Placental pericyte (primary cell): ENCODE results near the gene UCN. TPM values are rescaled to one million over a fixed set of nuclear protein-coding genes. Genes with fewer than 3 reads are reported as not detected.

Experiments
- total RNA-seq: library from RNA; depleted of rRNA; stranded (reverse); fragments of >200 nt; gene quantifications from 2 replicates; pipeline ENCODE4 v1.2.3, GENCODE V29; 2012

UCN gene
- 0.86 and 1.1 TPM in 2 replicates for total RNA-seq

GRCh38 chr2:27308359-27308881 is at the start of gene UCN:
Gene UCN, minus strand, starts transcription at chr2:27308445. Its CDS starts 550 bp downstream, at chr2:27307895.

GRCh38 chr2:27356382-27357181 is 48.3 kb upstream of the UCN start, which contains the start of gene GTF3C2:
Gene GTF3C2, minus strand, starts transcription at chr2:27356764. Its CDS starts 13,210 bp downstream, at chr2:27343554.

GRCh38 chr2:27322766-27323595 is 14.7 kb upstream of the UCN start, which contains the start of gene MPV17:
Gene MPV17, minus strand, starts transcription at chr2:27323097. Its CDS starts 580 bp downstream, at chr2:27322517.

GRCh38 chr2:27281855-27282559 is 26.2 kb downstream of the UCN start, which contains the start of gene TRIM54:
Gene TRIM54, plus strand, starts transcription at chr2:27282429. Its CDS starts 303 bp downstream, at chr2:27282732.

GRCh38 chr2:27275211-27276150 is 32.8 kb downstream of the UCN start, which contains the start of gene DNAJC5G:
Gene DNAJC5G, plus strand, starts transcription at chr2:27275433. Its CDS starts 1,296 bp downstream, at chr2:27276729.

GRCh38 chr2:27262379-27263286 is 45.6 kb downstream of the UCN start, which contains the start of gene SLC30A3:
Gene SLC30A3, minus strand, starts transcription at chr2:27263047. Its CDS starts 141 bp downstream, at chr2:27262906.

Other genes starting within 250 kb of the UCN start
- gene OST4, start 236.8 kb downstream of the UCN start, total RNA-seq: 124 and 174 TPM in 2 replicates
- gene EMILIN1, start 229.8 kb downstream of the UCN start, total RNA-seq: 189 and 203 TPM in 2 replicates
- 0.22 and 1.3 TPM in 2 replicates for gene KHK, start 221.7 kb downstream of the UCN start, total RNA-seq
- 0.88 TPM in 1 of 2 replicates, not detected in the other for gene CGREF1, start 189.3 kb downstream of the UCN start, total RNA-seq
- not detected in 2 replicates for gene ABHD1, start 184.6 kb downstream of the UCN start, total RNA-seq
- 76.7 and 108 TPM in 2 replicates for gene PREB, start 173.8 kb downstream of the UCN start, total RNA-seq
- not detected in 2 replicates for gene PRR30, start 169.0 kb downstream of the UCN start, total RNA-seq
- not detected in 2 replicates for gene TCF23, start 159.4 kb downstream of the UCN start, total RNA-seq
- 143 and 170 TPM in 2 replicates for gene ATRAID, start 96.4 kb downstream of the UCN start, total RNA-seq
- gene SLC5A6, start 96.2 kb downstream of the UCN start, total RNA-seq: 39.6 and 59.4 TPM in 2 replicates
- 34.4 and 72.2 TPM in 2 replicates for gene CAD, start 91.1 kb downstream of the UCN start, total RNA-seq
- 0.14 TPM in 1 of 2 replicates, not detected in the other for gene SLC30A3, start 45.4 kb downstream of the UCN start, total RNA-seq
- not detected in 2 replicates for gene DNAJC5G, start 33.0 kb downstream of the UCN start, total RNA-seq
- gene TRIM54, start 26.0 kb downstream of the UCN start, total RNA-seq: not detected in 2 replicates
- 64.8 and 67.7 TPM in 2 replicates for gene MPV17, start 14.7 kb upstream of the UCN start, total RNA-seq
- 31.7 and 63.6 TPM in 2 replicates for gene GTF3C2, start 48.3 kb upstream of the UCN start, total RNA-seq
- 29.1 and 37.9 TPM in 2 replicates for gene EIF2B4, start 61.9 kb upstream of the UCN start, total RNA-seq
- 141 and 166 TPM in 2 replicates for gene SNX17, start 62.2 kb upstream of the UCN start, total RNA-seq
- 11.5 and 12.3 TPM in 2 replicates for gene ZNF513, start 72.3 kb upstream of the UCN start, total RNA-seq
- 98.0 and 99.6 TPM in 2 replicates for gene PPM1G, start 101.1 kb upstream of the UCN start, total RNA-seq
- 136 and 159 TPM in 2 replicates for gene NRBP1, start 120.2 kb upstream of the UCN start, total RNA-seq
- gene KRTCAP3, start 133.9 kb upstream of the UCN start, total RNA-seq: not detected in 2 replicates
- 14.2 and 18.5 TPM in 2 replicates for gene IFT172, start 181.3 kb upstream of the UCN start, total RNA-seq
- gene FNDC4, start 186.8 kb upstream of the UCN start, total RNA-seq: 2.2 and 14.0 TPM in 2 replicates
- 0.43 TPM in 1 of 2 replicates, not detected in the other for gene GCKR, start 188.4 kb upstream of the UCN start, total RNA-seq